SK-N-MC (cell line): ENCODE results near the gene RSRC1.
"Not testable (repeated sequence)": the region's sequence is repeated elsewhere in the genome, so short reads cannot be mapped to it uniquely, and the experiment has no call there.

ENCODE experiments used
- EZH2 ChIP-seq: fragments of 200-600 bp; sonication (generic); IDR thresholded peaks from one replicate; pipeline ENCODE4 v1.6.1; 2017; ENCODE audit warnings: antibody characterized with exemption
- FOXP2 ChIP-seq: optimal IDR thresholded peaks from 2 replicates; pipeline ENCODE3; 2011; ENCODE audit warnings: mild to moderate bottlenecking, moderate library complexity; ENCODE audit not compliant: insufficient read depth; ENCODE audit errors: extremely low read length, control extremely low read depth
- POLR2AphosphoS5 ChIP-seq: IDR thresholded peaks from 2 replicates; pipeline ENCODE4 v1.6.1; 2012; ENCODE audit warnings: mild to moderate bottlenecking, low read depth, low read length, borderline replicate concordance

- not testable (repeated sequence) for TF ChIP-seq EZH2, POLR2AphosphoS5, FOXP2
Measured at GRCh38 chr3:158228942-158229341, 119.1 kb downstream of the RSRC1 start.
